Panc1 (cell line): ENCODE data around the gene ECI1. TPM values are rescaled to one million over a fixed set of nuclear protein-coding genes. Genes with fewer than 3 reads are reported as not detected.

Source experiments
- ATAC-seq: fragments of 200-7000 bp; cut with Tn5 transposase; 2 replicates; pipeline ENCODE4 v1.9.1; 2020; ENCODE audit warnings: mild to moderate bottlenecking, moderate library complexity
- BruUV-seq: library from RNA; stranded (reverse); fragments of 400-500 nt; replicated peaks from 2 replicates; lab custom pipeline; 2021; lab: Mats Ljungman, UMichigan
- CTCF ChIA-PET: fragments of 300-600 bp; sonication (Branson Sonifier 250); formaldehyde crosslinking; loops from one replicate; lab custom pipeline; 2022; ENCODE audit warnings: antibody characterized with exemption; lab: Charles Lee
- POLR2A ChIA-PET: fragments of 300-600 bp; sonication (Branson Sonifier 250); formaldehyde crosslinking; loops from one replicate; lab custom pipeline; 2022; ENCODE audit warnings: antibody characterized with exemption; lab: Charles Lee
- DNase-seq: peaks from one replicate; pipeline ENCODE4 v3.0.0-alpha.2; 2010; ENCODE audit warnings: low read depth, low spot score
- H3K27ac ChIP-seq: 2 replicates; pipeline ENCODE4 v1.5.1; 2011; ENCODE audit warnings: mild to moderate bottlenecking, low read length, inconsistent platforms
- H3K27me3 ChIP-seq: fragments of 200-500 bp; sonication (Bioruptor generic); 2 replicates; pipeline ENCODE4 v1.6.0; 2014; ENCODE audit warnings: low read length, inconsistent platforms; ENCODE audit not compliant: control insufficient read depth, insufficient read depth
- H3K36me3 ChIP-seq: fragments of 200-500 bp; sonication (Bioruptor generic); 2 replicates; pipeline ENCODE4 v1.5.1; 2014; ENCODE audit warnings: inconsistent platforms, mild to moderate bottlenecking, low read length, moderate library complexity; ENCODE audit not compliant: control insufficient read depth, insufficient read depth
- H3K4me1 ChIP-seq: 2 replicates; pipeline ENCODE4 v1.5.1; 2011; ENCODE audit warnings: inconsistent platforms, mild to moderate bottlenecking, low read length, moderate library complexity; ENCODE audit not compliant: control insufficient read depth, insufficient read depth
- H3K4me3 ChIP-seq, 2 experiments: 2 replicates each; pipeline ENCODE4 v1.5.1; 2011 to 2012; ENCODE audit warnings: low read depth in 2 of 2, low read length in 2 of 2, mild to moderate bottlenecking in 2 of 2, inconsistent platforms in 1 of 2, moderate library complexity in 1 of 2
- H3K9me3 ChIP-seq: fragments of 200-500 bp; sonication (Bioruptor generic); 2 replicates; pipeline ENCODE4 v1.5.1; 2014; ENCODE audit warnings: low read depth, mild to moderate bottlenecking, inconsistent platforms, low read length, moderate library complexity; ENCODE audit not compliant: control insufficient read depth, insufficient read depth
- CTCF ChIP-seq: fragments of 450-650 bp; IDR thresholded peaks from 2 replicates; pipeline ENCODE4 v1.5.1; 2017; ENCODE audit warnings: mild to moderate bottlenecking
- POLR2AphosphoS5 ChIP-seq: IDR thresholded peaks from 2 replicates; pipeline ENCODE4 v1.6.1; 2012; ENCODE audit warnings: mild to moderate bottlenecking, low read depth, low read length, moderate library complexity
- SIN3A ChIP-seq: IDR thresholded peaks from 2 replicates; pipeline ENCODE4 v1.6.1; 2012; ENCODE audit warnings: low read depth, mild to moderate bottlenecking, low read length, moderate library complexity, borderline replicate concordance; ENCODE audit not compliant: insufficient read depth
- TCF7L2 ChIP-seq: IDR thresholded peaks from 2 replicates; pipeline ENCODE4 v1.6.1; 2011; ENCODE audit warnings: mild to moderate bottlenecking, low read depth, low read length, inconsistent platforms
- in situ Hi-C: cut with HindIII; loops from 2 replicates; pipeline ENCODE4 v1.10.0; 2016; ENCODE audit warnings: low sequenced_read_pairs, low pct_unique_long_range_greater_than_20kb
- intact Hi-C: fragments of 100-400 bp; cut with micrococcal nuclease; formaldehyde crosslinking; loops from one replicate; pipeline ENCODE4 v1.10.0; 2022; ENCODE audit not compliant: unreplicated experiment
- total RNA-seq: library from RNA; stranded (reverse); gene quantifications from one replicate; pipeline ENCODE4 v1.2.1, GENCODE V29; 2021; ENCODE audit not compliant: unreplicated experiment
- TF ChIP-seq, protein P1 (sequence below), 2 experiments: IDR thresholded peaks; 2 replicates each; pipeline ENCODE4 v1.6.1; 2011 to 2012; ENCODE audit warnings: low read depth in 2 of 2, control low read depth in 1 of 2, low read length in 1 of 2, mild to moderate bottlenecking in 1 of 2, moderate library complexity in 1 of 2; ENCODE audit not compliant: insufficient read depth in 1 of 2

ECI1 gene
- total RNA-seq, 1 experiment from 2014 or later: 117 TPM

- CTCF ChIA-PET: no interaction called here
- POLR2A ChIA-PET: interaction anchor here (0.6 kb wide), 1 partner anchor 12 kb away, joined by 5 read pairs; no protein-coding TSS in a partner anchor
These were observed 60.5 kb downstream of the ECI1 start for GRCh38 chr16:2190659-2191445.

GRCh38 chr16:2190002-2190658 is 61.3 kb downstream of the ECI1 start:
- CTCF ChIA-PET: no interaction called here

More at GRCh38 chr16:2190659-2191445, 60.5 kb downstream of the ECI1 start:
- H3K4me1 ChIP-seq: peaks cover 5% of the 10 kb centered on the region
- H3K27ac ChIP-seq: no peak overlapping the region
- H3K9me3 ChIP-seq: no peaks in the 10 kb centered on the region
- H3K36me3 ChIP-seq: no peaks in the 10 kb centered on the region
- ATAC-seq: no peak
- no peak for DNase-seq
- in situ Hi-C loops: no loop called here
- no peak overlapping the region for H3K4me3 ChIP-seq
- intact Hi-C loops: no loop called here
- no peaks in the 10 kb centered on the region for H3K27me3 ChIP-seq
- no peak for TF ChIP-seq SIN3A
- no peak for TF ChIP-seq TCF7L2
- TF ChIP-seq CTCF: no peak
- TF ChIP-seq, protein P1, sequence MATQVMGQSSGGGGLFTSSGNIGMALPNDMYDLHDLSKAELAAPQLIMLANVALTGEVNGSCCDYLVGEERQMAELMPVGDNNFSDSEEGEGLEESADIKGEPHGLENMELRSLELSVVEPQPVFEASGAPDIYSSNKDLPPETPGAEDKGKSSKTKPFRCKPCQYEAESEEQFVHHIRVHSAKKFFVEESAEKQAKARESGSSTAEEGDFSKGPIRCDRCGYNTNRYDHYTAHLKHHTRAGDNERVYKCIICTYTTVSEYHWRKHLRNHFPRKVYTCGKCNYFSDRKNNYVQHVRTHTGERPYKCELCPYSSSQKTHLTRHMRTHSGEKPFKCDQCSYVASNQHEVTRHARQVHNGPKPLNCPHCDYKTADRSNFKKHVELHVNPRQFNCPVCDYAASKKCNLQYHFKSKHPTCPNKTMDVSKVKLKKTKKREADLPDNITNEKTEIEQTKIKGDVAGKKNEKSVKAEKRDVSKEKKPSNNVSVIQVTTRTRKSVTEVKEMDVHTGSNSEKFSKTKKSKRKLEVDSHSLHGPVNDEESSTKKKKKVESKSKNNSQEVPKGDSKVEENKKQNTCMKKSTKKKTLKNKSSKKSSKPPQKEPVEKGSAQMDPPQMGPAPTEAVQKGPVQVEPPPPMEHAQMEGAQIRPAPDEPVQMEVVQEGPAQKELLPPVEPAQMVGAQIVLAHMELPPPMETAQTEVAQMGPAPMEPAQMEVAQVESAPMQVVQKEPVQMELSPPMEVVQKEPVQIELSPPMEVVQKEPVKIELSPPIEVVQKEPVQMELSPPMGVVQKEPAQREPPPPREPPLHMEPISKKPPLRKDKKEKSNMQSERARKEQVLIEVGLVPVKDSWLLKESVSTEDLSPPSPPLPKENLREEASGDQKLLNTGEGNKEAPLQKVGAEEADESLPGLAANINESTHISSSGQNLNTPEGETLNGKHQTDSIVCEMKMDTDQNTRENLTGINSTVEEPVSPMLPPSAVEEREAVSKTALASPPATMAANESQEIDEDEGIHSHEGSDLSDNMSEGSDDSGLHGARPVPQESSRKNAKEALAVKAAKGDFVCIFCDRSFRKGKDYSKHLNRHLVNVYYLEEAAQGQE (IDR thresholded peaks at IDR 0.05; ENCODE audit: insufficient read depth in 1 of 2, low read depth in 2 of 2, low read length in 1 of 2): no peak
- no peak for TF ChIP-seq POLR2AphosphoS5
- BruUV-seq: no TSS peak

More at GRCh38 chr16:2190002-2190658, 61.3 kb downstream of the ECI1 start:
- in situ Hi-C loops (no loop called here), intact Hi-C loops (no loop called here)
- H3K4me3 ChIP-seq: no peak overlapping the region
- no peaks in the 10 kb centered on the region for H3K9me3 ChIP-seq
- no peaks in the 10 kb centered on the region for H3K36me3 ChIP-seq
- no peak overlapping the region for H3K27ac ChIP-seq
- ATAC-seq: no peak
- BruUV-seq: no TSS peak
- DNase-seq: no peak
- TF ChIP-seq TCF7L2 (no peak), POLR2AphosphoS5 (no peak), CTCF (no peak)
- TF ChIP-seq, protein P1 (IDR thresholded peaks at IDR 0.05; ENCODE audit: insufficient read depth in 1 of 2, low read depth in 2 of 2, low read length in 1 of 2): no peak
- POLR2A ChIA-PET: no interaction called here
- H3K4me1 ChIP-seq: peaks cover 5% of the 10 kb centered on the region; the same call in 1 of the 2 replicates
- H3K27me3 ChIP-seq: no peaks in the 10 kb centered on the region
